Nephron (organoid): ENCODE data around the gene OSGEP.

ENCODE experiments used
- H3K27ac Mint-ChIP-seq, 3 experiments: 2 replicates each; pipeline ENCODE4 v1.8.0; 2020; ENCODE audit warnings: mixed read lengths in 3 of 3, mild to moderate bottlenecking in 2 of 3, moderate library complexity in 1 of 3
- H3K27me3 Mint-ChIP-seq: 2 replicates; pipeline ENCODE4 v1.8.0; 2021; ENCODE audit warnings: low read depth, mild to moderate bottlenecking, moderate library complexity, mixed read lengths
- H3K36me3 Mint-ChIP-seq: 2 replicates; pipeline ENCODE4 v1.8.0; 2020; ENCODE audit warnings: low read depth, mixed read lengths
- H3K4me1 Mint-ChIP-seq: 2 replicates; pipeline ENCODE4 v1.8.0; 2020; ENCODE audit warnings: mixed read lengths
- H3K4me3 Mint-ChIP-seq, 3 experiments: 2 replicates each; pipeline ENCODE4 v1.8.0; 2020; ENCODE audit warnings: mild to moderate bottlenecking in 3 of 3, mixed read lengths in 3 of 3, moderate library complexity in 2 of 3
- H3K9me3 Mint-ChIP-seq: 2 replicates; pipeline ENCODE4 v1.8.0; 2020; ENCODE audit warnings: mixed read lengths
- TF ChIP-seq, protein P1 (sequence below), 3 experiments: fragments of 200-600 bp; sonication (generic); IDR thresholded peaks; one replicate each; pipeline ENCODE4 v1.5.0; 2021; ENCODE audit warnings: antibody characterized with exemption in 3 of 3; ENCODE audit not compliant: unreplicated experiment in 3 of 3

The OSGEP gene

DNA sequence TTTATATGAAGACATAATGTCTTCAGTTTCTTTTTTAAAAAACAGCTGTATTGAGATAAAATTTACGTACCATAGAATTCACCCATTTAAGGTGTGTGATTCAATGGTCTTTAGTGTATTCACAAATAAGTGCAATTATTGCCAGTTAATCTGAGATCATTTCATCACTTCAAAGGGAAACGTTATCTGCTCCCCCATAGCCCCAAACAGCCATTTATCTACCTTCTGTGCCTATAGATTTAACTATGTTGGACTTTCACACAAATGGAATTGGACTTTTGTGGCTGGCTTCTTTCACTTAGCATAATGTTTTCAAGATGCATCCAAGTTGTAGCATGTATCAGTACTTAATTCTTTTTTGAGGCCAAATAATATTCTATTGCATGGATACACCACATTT lies 24.3 kb upstream of the OSGEP start:
- Mint-ChIP-seq H3K9me3 (no peaks in the 10 kb centered on the region), H3K27ac (no peak overlapping the region), H3K27me3 (no peaks in the 10 kb centered on the region), H3K36me3 (peaks cover 25% of the 10 kb centered on the region), H3K4me1 (no peaks in the 10 kb centered on the region), H3K4me3 (no peak overlapping the region)
- TF ChIP-seq, protein P1, sequence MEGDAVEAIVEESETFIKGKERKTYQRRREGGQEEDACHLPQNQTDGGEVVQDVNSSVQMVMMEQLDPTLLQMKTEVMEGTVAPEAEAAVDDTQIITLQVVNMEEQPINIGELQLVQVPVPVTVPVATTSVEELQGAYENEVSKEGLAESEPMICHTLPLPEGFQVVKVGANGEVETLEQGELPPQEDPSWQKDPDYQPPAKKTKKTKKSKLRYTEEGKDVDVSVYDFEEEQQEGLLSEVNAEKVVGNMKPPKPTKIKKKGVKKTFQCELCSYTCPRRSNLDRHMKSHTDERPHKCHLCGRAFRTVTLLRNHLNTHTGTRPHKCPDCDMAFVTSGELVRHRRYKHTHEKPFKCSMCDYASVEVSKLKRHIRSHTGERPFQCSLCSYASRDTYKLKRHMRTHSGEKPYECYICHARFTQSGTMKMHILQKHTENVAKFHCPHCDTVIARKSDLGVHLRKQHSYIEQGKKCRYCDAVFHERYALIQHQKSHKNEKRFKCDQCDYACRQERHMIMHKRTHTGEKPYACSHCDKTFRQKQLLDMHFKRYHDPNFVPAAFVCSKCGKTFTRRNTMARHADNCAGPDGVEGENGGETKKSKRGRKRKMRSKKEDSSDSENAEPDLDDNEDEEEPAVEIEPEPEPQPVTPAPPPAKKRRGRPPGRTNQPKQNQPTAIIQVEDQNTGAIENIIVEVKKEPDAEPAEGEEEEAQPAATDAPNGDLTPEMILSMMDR (IDR thresholded peaks at IDR 0.05; ENCODE audit: unreplicated experiment in 3 of 3), result no peak

DNA sequence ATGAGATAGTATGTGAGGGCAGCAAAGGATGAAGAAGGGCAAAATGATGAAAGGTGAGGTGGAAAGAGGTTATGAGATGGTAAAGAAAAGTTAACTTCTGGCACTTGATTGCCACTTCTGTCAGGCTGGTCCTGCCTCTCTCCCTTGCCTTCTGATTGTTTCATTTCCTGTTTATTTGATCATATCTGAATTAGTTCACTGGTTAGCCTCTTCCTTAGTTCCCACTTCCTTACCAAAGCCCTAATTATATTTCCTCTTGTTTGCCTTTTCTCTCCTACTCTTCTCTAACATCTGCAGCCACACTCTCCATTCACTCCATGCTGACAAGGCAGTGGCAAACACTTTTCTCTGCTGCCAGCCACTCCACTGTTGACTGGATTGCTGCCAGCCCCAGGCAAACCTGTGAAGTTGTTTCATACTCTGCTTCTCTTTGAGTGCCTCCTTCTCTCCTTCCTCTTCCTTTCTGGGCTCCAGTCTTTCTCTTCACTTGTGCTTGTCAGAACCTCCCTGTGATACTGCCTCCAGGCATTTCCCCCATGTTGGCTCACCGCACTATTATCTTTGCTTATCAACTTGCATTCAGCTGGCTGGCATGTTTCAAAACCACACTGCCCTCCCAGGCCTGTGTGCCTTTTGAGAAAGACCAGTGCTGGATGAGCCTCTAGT lies 22.7 kb upstream of the OSGEP start:
- Mint-ChIP-seq H3K4me1 (no peaks in the 10 kb centered on the region), H3K27me3 (no peaks in the 10 kb centered on the region), H3K9me3 (no peaks in the 10 kb centered on the region), H3K36me3 (peaks cover 26% of the 10 kb centered on the region), H3K4me3 (no peak overlapping the region), H3K27ac (no peak overlapping the region)
- TF ChIP-seq, protein P1 (IDR thresholded peaks at IDR 0.05; ENCODE audit: unreplicated experiment in 3 of 3), result no peak

DNA sequence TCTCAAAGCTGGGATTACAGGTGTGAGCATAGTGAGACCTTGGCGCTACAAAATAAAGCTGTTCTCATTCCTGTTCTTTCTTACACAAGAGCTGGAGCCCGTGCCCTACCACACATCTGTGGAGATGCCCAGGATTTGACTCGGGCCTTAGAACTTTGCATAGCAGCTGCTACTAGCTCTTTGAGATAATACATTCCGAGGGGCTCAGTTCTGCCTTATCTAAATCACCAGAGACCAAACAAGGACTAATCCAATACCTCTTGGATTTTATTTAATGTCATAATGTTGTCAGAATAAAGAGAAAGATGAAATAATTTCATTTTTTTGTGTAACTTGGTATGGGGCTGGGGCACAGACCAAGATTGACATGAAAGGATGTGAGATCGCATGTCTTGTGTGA lies 22.2 kb upstream of the OSGEP start:
- peaks cover 2% of the 10 kb centered on the region for H3K27me3 Mint-ChIP-seq
- H3K9me3 Mint-ChIP-seq, result no peaks in the 10 kb centered on the region
- H3K27ac Mint-ChIP-seq, result no peak overlapping the region
- H3K36me3 Mint-ChIP-seq, result peaks cover 26% of the 10 kb centered on the region
- no peak overlapping the region for H3K4me3 Mint-ChIP-seq
- TF ChIP-seq, protein P1 (IDR thresholded peaks at IDR 0.05; ENCODE audit: unreplicated experiment in 3 of 3), result no peak
- H3K4me1 Mint-ChIP-seq, result no peaks in the 10 kb centered on the region

DNA sequence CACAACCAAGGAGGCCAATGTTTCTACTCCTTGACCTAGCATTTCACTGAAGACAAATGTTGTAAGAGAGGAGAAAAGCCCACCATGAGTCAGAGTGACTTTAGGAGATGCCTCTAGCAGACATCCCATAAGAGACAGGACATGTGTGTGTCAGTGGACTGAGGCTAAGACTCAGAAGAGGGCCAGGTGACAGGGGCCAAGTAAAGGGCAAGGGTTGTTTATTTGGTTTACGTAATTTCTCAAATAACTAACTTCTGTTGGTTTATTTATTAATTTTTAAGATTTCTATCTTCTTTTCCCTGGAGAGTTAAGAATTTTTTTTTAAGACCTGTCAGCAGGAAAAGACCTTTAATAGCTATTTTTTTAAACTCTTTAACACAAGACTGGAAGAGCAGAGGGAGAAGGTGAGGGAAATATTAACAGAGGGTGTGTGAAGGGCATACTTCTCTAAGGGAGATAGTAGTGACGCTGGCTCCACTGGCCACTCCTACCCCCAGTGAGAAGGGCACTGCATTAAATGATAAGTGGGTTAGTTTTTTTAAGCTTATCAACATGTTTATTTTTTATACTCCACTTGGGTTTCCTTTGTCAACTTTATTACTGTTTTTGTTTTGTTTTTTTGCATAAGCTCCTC lies 18.0 kb upstream of the OSGEP start:
- Mint-ChIP-seq H3K27ac (peak overlapping the region in 2 of 3 experiments; percentile 24 to 89), H3K9me3 (no peaks in the 10 kb centered on the region), H3K4me3 (peak overlapping the region; percentile 35 to 67 (median 60)), H3K27me3 (peaks cover 11% of the 10 kb centered on the region), H3K4me1 (peaks cover 16% of the 10 kb centered on the region), H3K36me3 (peaks cover 25% of the 10 kb centered on the region)
- TF ChIP-seq, protein P1 (IDR thresholded peaks at IDR 0.05; ENCODE audit: unreplicated experiment in 3 of 3), result no peak

DNA sequence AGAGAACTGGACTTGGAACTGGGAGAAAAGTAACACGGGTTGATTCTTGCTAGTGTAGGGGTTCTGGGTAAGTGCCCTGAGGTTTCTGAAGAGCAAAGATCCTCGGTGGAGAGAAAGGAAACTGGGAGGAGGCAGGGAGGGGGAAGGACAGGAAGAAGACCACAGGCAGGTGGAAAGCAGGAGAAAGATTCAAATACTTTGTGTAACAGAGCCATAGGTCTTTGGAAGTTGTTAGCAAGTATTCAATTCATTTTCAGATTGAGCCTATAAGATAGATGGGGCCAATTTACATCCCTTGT lies 15.9 kb upstream of the OSGEP start:
- Mint-ChIP-seq H3K36me3 (peaks cover 13% of the 10 kb centered on the region), H3K27ac (peak overlapping the region; percentile 56 to 92 (median 90)), H3K27me3 (peaks cover 11% of the 10 kb centered on the region), H3K4me3 (peak overlapping the region; percentile 90 to 93 (median 93)), H3K9me3 (no peaks in the 10 kb centered on the region), H3K4me1 (peaks cover 16% of the 10 kb centered on the region)
- TF ChIP-seq, protein P1 (IDR thresholded peaks at IDR 0.05; ENCODE audit: unreplicated experiment in 3 of 3), result no peak
